Activated CD4-positive, CD25-positive, alpha-beta regulatory T cell treated with anti-CD3 and anti-CD28 coated beads, Interleukin-2, amount 50 U/mL, for 24 hours (primary cell): ENCODE measurements around the gene GPR4.

Experiments used
- ATAC-seq, 2 donors: fragments of 150-1000 bp; cut with Tn5 transposase; one replicate each; pipeline ENCODE4 v1.10.0; 2021; ENCODE audit warnings: mild to moderate bottlenecking in 1 of 2, moderate library complexity in 1 of 2

GPR4 gene

DNA sequence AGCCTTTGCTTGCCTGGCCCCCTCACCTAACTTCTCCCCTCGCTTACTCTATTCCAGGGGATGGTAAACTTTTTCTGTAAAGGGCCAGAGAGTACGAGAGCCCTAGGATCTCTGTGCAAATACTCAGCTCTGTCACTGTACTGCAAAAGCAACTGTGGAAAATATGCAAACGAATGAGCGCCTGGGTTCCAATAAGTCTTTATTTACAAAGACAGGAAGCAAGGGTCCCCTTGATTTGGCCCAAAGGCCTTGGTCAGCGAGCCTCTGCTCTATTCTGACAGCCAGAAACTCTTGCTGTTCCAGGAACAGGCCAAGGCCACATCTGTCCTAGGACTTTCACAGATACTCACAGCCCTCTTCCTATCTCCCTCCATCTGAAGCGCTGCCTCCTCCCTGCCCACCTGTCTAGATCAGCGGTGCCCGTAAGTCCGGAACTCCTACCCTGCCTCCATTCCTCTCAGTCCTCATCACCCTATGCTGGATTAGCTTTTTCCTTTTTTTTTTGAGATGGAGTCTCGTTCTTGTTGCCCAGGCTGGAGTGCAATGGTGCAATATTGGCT lies 54.7 kb downstream of the GPR4 start:
- ATAC-seq = no peak

DNA sequence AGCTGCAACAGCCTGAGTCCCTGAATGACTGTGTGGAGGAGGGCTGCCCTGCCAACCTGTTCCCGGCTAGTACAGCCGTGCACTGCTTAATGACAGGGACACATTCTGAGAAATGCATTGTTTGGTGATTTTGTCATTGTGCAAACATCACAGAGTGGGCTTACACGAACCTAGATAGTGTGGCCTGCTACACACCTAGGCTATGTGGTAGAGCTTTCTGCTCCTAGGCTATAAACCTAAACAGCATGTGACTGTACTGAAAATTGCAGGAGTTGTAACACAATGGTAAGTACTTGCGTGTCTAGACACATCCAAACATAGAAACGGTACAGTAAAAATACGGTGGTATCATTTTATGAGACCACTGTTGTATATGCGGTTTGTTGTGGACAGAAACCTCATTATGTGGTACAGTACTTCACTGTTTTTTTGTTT lies 59.8 kb downstream of the GPR4 start:
- ATAC-seq = no peak
